GM10847 (cell line): ENCODE results near the gene MAP2K5.

ENCODE experiments used
- POLR2A ChIP-seq: IDR thresholded peaks from 2 replicates; pipeline ENCODE4 v1.6.1; 2011; ENCODE audit not compliant: insufficient read length; ENCODE audit errors: extremely low read depth

MAP2K5 gene

DNA sequence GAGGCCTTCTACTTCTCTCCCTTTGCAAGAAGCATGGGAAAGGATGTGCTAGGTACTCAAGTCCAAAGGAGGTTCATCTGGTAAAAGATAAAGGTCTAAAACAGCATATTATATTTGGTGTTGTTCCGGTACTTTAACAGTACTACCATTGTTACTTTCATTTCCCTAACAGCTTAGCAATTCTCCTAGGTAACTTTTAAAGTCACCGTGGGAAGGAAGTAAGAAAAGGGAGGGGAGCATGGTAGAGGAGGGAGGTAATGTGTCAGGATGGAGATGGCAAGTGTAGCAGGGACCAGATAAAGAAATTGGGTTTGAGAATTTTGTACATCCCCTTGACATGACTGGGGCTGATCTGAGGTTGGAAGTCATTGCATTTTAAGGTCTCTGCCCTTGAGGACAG lies 193.4 kb downstream of the MAP2K5 start:
- TF ChIP-seq POLR2A: no peak

GRCh38 chr15:67736810-67737209 lies 194.3 kb downstream of the MAP2K5 start:
- TF ChIP-seq POLR2A: no peak

- TF ChIP-seq POLR2A: no peak
Observed at GRCh38 chr15:67738056-67738455, 195.6 kb downstream of the MAP2K5 start.

GRCh38 chr15:67740405-67740804 lies 197.9 kb downstream of the MAP2K5 start:
- TF ChIP-seq POLR2A: no peak

- TF ChIP-seq POLR2A: no peak
Observed at GRCh38 chr15:67741308-67741707, 198.8 kb downstream of the MAP2K5 start.

- no peak for TF ChIP-seq POLR2A
Observed at GRCh38 chr15:67743558-67743957, 201.1 kb downstream of the MAP2K5 start.

DNA sequence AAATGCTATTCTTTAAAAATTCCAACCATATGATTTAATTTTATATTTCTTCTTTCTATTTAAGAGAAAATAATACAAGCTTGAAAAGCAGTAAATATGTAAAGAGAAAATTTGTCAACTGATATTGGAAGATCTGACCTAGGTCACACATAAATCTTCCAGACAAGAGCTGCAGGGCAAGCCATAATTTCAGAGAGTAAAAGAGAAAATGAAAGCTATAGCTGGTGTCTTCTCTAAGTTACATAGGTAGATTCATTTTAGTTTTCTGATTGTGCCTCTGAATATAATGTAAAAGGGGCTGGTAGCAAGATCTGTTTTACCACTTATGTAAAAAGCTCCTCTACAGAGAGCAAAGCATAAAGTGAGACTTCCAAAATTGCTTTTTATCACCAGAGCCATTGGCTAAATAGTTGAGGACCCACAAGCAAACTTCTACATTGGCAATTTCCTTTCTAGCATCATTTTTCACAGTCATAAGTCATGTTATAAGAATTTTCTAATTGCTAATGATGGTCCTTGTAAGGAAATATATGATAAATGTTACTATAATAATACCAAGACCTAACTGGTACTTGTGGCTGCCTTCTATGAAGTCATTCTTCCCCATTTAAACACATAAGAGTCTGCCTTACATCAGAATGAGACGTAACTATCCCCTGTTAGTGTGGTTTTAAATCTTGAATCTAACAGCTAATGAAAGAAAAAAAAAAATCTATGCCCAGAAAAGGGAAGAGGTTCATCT lies 202.0 kb downstream of the MAP2K5 start:
- TF ChIP-seq POLR2A: no peak

DNA sequence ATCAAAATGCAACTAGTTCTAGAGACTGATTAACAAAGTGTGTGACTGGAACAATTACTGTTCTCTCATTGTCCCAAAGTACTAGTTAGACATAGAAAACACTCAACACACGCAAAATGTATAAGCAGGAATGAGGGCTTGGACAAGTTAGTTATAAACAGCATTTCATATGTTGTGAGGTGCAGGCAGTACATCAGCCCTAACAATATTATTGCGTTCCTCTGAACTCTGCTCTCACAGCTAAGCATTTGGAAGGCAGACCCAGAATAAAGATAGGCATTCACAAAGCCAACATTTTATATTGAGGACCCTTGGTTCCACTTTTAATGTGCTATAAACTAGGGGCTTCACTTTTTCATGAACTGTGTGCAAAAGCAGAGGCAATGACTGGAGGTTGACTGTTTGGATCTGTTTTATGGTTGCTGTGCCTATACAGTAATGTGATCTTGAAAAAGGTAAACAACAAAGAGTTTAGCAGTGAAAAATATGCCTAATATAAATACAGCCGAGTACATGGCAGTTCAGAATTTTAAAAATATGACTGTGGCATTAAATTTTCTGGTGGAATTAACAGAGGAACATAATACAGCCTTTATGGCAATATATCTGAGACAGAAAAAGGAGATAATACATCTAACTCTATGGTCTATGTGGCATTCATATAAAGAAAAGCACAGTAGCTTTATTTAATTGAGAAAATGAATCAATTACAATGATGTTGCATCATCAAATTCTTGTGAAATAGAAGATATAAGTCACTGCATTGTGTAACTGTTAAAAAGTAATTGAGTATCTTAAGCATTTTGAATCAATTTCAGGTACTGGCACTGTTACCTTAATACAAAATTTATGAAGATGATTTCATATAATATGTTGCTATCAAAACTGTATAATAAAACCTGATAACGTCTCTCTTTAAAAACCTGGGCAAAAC lies 202.8 kb downstream of the MAP2K5 start:
- no peak for TF ChIP-seq POLR2A

- TF ChIP-seq POLR2A: no peak
Observed at GRCh38 chr15:67746022-67746421, 203.5 kb downstream of the MAP2K5 start.

DNA sequence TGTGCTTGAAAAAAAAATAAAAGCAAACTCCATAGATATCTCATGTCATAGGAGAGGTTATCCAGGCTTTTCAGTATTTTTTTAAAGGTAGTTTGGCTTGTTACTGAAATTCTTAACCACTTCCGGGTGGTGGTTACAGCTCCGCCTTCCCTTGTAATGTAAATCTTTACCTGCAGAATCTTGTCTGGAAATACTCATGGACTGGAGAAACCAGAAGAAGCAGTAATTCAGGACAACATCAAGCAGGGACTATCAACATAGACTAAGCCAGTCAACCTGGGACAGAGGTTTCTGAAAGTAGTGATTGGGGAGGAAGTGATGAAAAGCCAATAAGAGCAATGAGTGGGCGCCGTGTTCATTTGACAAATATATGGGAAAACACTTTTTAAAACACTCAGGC lies 203.9 kb downstream of the MAP2K5 start:
- TF ChIP-seq POLR2A: no peak

DNA sequence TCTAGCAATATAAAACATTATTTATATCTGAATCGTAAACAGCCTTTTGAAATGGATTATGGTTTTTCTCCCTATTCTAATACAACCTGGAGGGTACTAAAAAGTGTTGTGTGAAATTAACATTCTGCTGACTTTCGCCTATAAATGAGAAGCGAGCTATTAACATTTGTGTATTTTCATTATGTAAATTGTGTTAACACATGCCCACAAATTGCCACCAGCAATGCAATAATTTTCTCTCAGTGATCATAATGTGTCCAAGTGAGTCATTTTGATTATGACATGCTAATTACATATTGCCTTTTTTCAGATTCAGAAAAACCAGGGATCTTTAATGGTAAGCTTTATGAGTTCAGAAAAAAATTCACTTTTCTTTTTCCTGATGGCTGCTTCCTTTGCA lies 205.4 kb downstream of the MAP2K5 start:
- no peak for TF ChIP-seq POLR2A

DNA sequence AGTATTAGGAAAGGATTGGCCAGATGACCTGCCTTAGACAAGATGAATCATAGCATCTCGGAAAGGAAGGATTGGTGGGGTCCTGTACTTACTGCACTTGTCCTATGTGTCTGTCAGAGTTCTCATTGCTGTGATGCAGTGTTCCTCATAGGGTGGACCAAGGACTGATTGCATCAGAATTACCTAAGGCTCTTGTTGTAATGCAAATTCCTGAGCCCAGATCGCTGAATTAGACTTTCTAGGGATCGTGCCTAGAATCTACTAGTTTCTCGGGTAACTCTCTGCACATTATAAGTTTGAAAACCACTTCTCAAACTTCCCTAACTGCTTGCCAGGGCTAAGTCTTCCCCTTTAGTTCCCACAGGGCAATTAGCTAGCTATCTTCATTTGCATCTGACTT lies 207.9 kb downstream of the MAP2K5 start:
- TF ChIP-seq POLR2A: no peak

GRCh38 chr15:67753891-67754290 lies 211.4 kb downstream of the MAP2K5 start:
- TF ChIP-seq POLR2A: no peak

DNA sequence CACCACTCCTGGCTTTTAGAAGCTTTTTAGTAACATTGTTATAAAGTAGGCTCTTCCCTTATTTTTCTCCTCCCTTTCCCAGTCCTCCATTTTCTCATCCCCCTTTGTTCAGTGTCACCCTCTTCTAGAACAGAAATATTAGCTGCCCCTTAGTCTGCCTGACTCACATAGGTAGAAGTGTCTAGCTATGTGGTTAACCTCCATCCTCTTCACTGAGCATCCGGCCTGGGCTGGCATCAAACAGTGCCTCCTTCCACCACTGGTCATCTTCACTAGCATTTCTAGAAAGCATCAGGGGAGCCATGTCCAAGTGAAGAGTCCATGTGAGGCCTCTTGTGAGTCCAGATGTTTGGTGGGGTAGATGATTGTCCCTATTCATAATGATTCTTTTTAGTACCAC lies 212.8 kb downstream of the MAP2K5 start:
- no peak for TF ChIP-seq POLR2A

GRCh38 chr15:67755936-67756335 lies 213.4 kb downstream of the MAP2K5 start:
- no peak for TF ChIP-seq POLR2A

- no peak for TF ChIP-seq POLR2A
Observed at GRCh38 chr15:67758619-67759300, 216.3 kb downstream of the MAP2K5 start.
